ENCODE measurements around the gene NUMBL.
"Not testable (repeated sequence)": the region's sequence is repeated elsewhere in the genome, so short reads cannot be mapped to it uniquely, and the experiment has no call there.

NUMBL gene

GRCh38 chr19:40625406-40626120 lies 64.9 kb downstream of the NUMBL start:
- DNase-seq = no peak

- not testable (repeated sequence) for DNase-seq
Observed at GRCh38 chr19:40624369-40625153, 65.9 kb downstream of the NUMBL start.

- no peak for DNase-seq
Observed at GRCh38 chr19:40623403-40624251, 66.8 kb downstream of the NUMBL start.

GRCh38 chr19:40622773-40623075 lies 67.7 kb downstream of the NUMBL start:
- no peak for DNase-seq

- DNase-seq = no peak
Observed at GRCh38 chr19:40621966-40622772, 68.3 kb downstream of the NUMBL start.

- DNase-seq = no peak
Observed at GRCh38 chr19:40621283-40621682, 69.2 kb downstream of the NUMBL start.

- no peak for DNase-seq
Observed at GRCh38 chr19:40620161-40620485, 70.3 kb downstream of the NUMBL start.

- no peak for DNase-seq
Observed at GRCh38 chr19:40619333-40620160, 70.9 kb downstream of the NUMBL start.

GRCh38 chr19:40617961-40618360 lies 72.5 kb downstream of the NUMBL start:
- DNase-seq = no peak

GRCh38 chr19:40616941-40617340 lies 73.5 kb downstream of the NUMBL start:
- DNase-seq = no peak

GRCh38 chr19:40616178-40616577 lies 74.3 kb downstream of the NUMBL start:
- DNase-seq = no peak

All from NCI-H1930 (cell line).